ENCODE results near the gene OR11H7.

DNA sequence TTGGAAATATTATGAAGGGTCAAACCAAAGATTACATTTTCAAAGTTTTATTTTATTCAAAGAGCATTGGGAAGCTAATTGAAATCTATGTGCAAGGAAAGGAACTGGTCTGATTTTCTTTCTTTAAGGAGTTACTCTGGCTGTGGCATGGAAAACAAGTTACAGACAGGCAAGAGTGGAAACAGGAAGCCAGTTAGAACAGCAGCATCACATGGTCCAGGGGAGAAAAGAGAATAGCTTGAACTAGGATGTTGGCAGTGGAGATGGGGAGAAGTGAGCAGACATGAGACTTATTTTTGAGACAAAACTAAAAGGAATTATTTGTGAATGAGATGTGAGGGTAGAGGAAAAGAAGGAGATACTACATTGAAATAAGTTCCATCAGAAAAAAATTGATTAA, 34.7 kb upstream of the OR11H7 start:
- no peak for TF ChIP-seq EZH2 (IDR thresholded peaks at IDR 0.05)
- TF ChIP-seq POLR2AphosphoS5 (IDR thresholded peaks at IDR 0.05; ENCODE audit: borderline replicate concordance, low read depth, low read length), result no peak

Data from SK-N-MC (cell line).